GM12878 (cell line): Measurements from ENCODE around the gene TSTD2. TPM values are rescaled to one million over a fixed set of nuclear protein-coding genes. Genes with fewer than 3 reads are reported as not detected.

Experiments
- BCLAF1 ChIP-seq: fragments of 450-650 bp; IDR thresholded peaks from 2 replicates; pipeline ENCODE4 v1.6.1; 2017; ENCODE audit warnings: antibody characterized with exemption, mild to moderate bottlenecking, moderate library complexity
- CTCF ChIP-seq, 3 experiments: IDR thresholded peaks in 2 of 3; conservative IDR thresholded peaks in 1 of 3; 2 replicates each; pipeline ENCODE4 v1.5.1; 2011; ENCODE audit warnings: low read depth in 3 of 3, low read length in 3 of 3, mild to moderate bottlenecking in 3 of 3, control low read depth in 2 of 3, moderate library complexity in 2 of 3, inconsistent platforms in 1 of 3, mixed read lengths in 1 of 3; ENCODE audit not compliant: control insufficient read depth in 2 of 3, insufficient read depth in 1 of 3; ENCODE audit errors: extremely low read depth in 1 of 3
- ZBTB11 ChIP-seq: fragments of 450-650 bp; formaldehyde crosslinking; IDR thresholded peaks from 2 replicates; pipeline ENCODE4 v1.5.0; 2022; ENCODE audit warnings: mild to moderate bottlenecking, missing genetic modification characterization
- polyA plus RNA-seq, 11 experiments: library from polyadenylated mRNA; depleted of rRNA in 4 of 11; unstranded in 6 of 11; stranded (reverse) in 5 of 11; fragments of >200 nt; fragmentation: Nextera tagmentation in 4 of 11; fragmentation: Illumina TruSeq in 1 of 11; extraction: Ambion mirVana in 4 of 11; extraction: Trizol in 1 of 11; gene quantifications; 1 replicate in 1 of 11; 2 replicates in 10 of 11; pipeline versions ENCODE4 v1.2.1 to v1.2.3, GENCODE V29; 2011 to 2016; ENCODE audit warnings: inconsistent platforms in 2 of 11, missing spikeins in 2 of 11, low read depth in 1 of 11
- total RNA-seq, 4 experiments: library from RNA; depleted of rRNA in 3 of 4; stranded (reverse); fragments of >200 nt in 3 of 4; fragmentation: Illumina TruSeq in 1 of 4; extraction: Trizol in 1 of 4; gene quantifications; 2 replicates each; pipeline versions ENCODE4 v1.2.1 to v1.2.3, GENCODE V29; 2013 to 2021

TSTD2 gene
- total and polyA plus RNA-seq, 10 of the 15 experiments (the other 5 are each of a cell fraction or from before 2014, with no cell fraction given), result 5.0 to 30.6 (median 14.1) TPM

GRCh38 chr9:97615439-97616072 is 17.6 kb downstream of the TSTD2 start (continued):
- TF ChIP-seq ZBTB11 (CRISPR knock-in tag) (no peak), BCLAF1 (no peak), CTCF (IDR thresholded peaks at IDR 0.05 in 2 of 3, conservative IDR thresholded peaks at IDR 0.05 in 1 of 3; ENCODE audit: control insufficient read depth in 2 of 3, extremely low read depth in 1 of 3, insufficient read depth in 1 of 3, low read depth in 3 of 3, low read length in 3 of 3) (peak; percentile 63 to 84 (median 80))
- TF ChIP-seq, all 136 proteins: peak for 5
